Colonic mucosa (tissue), 4 donors: ENCODE data around the gene PIRT. TPM values are rescaled to one million over a fixed set of nuclear protein-coding genes. Genes with fewer than 3 reads are reported as not detected.

Experiments
- DNase-seq: peaks from one replicate; pipeline ENCODE4 v3.0.0-alpha.2; 2020
- H3K27ac ChIP-seq: fragments of 200-600 bp; one replicate; pipeline ENCODE4 v1.8.0; 2021
- H3K27me3 ChIP-seq: fragments of 200-600 bp; one replicate; pipeline ENCODE4 v1.8.0; 2021
- H3K36me3 ChIP-seq: fragments of 200-600 bp; one replicate; pipeline ENCODE4 v1.8.0; 2021
- H3K4me1 ChIP-seq: fragments of 200-600 bp; one replicate; pipeline ENCODE4 v1.8.0; 2021; ENCODE audit warnings: mild to moderate bottlenecking
- H3K4me3 ChIP-seq: fragments of 200-600 bp; one replicate; pipeline ENCODE4 v1.8.0; 2021
- H3K9ac ChIP-seq, 2 donors: one replicate each; pipeline ENCODE4 v1.7.0; 2013; ENCODE audit warnings: control low read depth in 2 of 2, low read depth in 2 of 2, low read length in 2 of 2
- H3K9me3 ChIP-seq: fragments of 200-600 bp; one replicate; pipeline ENCODE4 v1.8.0; 2021
- intact Hi-C: fragments of 100-400 bp; cut with DNase I; formaldehyde crosslinking; loops from one replicate; pipeline ENCODE4 v1.14.1; 2022
- total RNA-seq, 2 donors: library from RNA; stranded (reverse); fragmentation: NEBNext Ultra II Directional in 1 of 2; extraction: Animal tissue kit (Norgen Biotek cat#: 25700) in 1 of 2; gene quantifications; one replicate each; pipeline ENCODE4 v1.2.1, GENCODE V29; 2021
- TF ChIP-seq, protein P1 (sequence below): fragments of 200-600 bp; IDR thresholded peaks from one replicate; pipeline ENCODE4 v1.8.0; 2022; ENCODE audit warnings: antibody characterized with exemption, mild to moderate bottlenecking
- donor health status: healthy.
- donor health status: DM: no; HTN: no; CAD: no.
- donor health status: DM: no; HTN: no; CAD: no.

PIRT gene
- total RNA-seq, 2 donors from 2014 or later: 0.40 to 1.5 TPM

DNA sequence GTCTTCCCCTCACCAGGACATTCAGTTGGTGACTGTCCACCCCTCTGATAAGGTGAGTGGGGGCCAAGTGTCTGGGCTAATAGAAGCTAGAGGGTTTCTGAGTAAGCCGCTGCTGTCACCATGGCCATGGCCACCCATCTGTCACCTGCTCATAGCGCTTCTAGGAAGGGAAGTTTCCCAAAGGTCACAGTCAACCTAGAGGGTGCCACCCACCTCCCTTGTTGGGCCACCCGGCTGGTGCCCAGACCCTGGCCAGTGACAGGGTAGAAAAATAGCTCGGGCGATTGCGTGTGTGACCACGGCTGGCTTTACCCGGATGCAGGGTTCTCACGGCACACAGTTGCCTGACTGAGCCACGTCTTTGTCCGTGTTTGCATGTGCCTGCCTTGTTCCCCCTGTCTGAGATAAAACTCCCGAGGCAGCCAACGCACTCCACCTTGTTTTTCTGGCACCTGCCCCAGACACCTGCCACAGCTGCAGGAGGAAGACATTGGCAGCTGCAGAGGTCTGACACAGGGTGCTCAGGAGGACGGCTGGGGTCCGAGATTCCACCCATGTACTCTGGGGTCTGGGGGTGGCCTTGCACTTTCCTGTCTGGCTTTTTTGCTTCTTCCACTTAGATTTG lies 809 bp downstream of the PIRT start:
- H3K9me3 ChIP-seq: no peaks in the 10 kb centered on the region
- H3K4me1 ChIP-seq: no peaks in the 10 kb centered on the region
- TF ChIP-seq, protein P1, sequence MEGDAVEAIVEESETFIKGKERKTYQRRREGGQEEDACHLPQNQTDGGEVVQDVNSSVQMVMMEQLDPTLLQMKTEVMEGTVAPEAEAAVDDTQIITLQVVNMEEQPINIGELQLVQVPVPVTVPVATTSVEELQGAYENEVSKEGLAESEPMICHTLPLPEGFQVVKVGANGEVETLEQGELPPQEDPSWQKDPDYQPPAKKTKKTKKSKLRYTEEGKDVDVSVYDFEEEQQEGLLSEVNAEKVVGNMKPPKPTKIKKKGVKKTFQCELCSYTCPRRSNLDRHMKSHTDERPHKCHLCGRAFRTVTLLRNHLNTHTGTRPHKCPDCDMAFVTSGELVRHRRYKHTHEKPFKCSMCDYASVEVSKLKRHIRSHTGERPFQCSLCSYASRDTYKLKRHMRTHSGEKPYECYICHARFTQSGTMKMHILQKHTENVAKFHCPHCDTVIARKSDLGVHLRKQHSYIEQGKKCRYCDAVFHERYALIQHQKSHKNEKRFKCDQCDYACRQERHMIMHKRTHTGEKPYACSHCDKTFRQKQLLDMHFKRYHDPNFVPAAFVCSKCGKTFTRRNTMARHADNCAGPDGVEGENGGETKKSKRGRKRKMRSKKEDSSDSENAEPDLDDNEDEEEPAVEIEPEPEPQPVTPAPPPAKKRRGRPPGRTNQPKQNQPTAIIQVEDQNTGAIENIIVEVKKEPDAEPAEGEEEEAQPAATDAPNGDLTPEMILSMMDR: no peak
- no peak overlapping the region for H3K4me3 ChIP-seq
- peak; percentile 79 for DNase-seq
- peak overlapping the region in 1 of 2 donors; percentile 57 for H3K9ac ChIP-seq
- intact Hi-C loops: no loop called here
- no peaks in the 10 kb centered on the region for H3K36me3 ChIP-seq
- H3K27me3 ChIP-seq: no peaks in the 10 kb centered on the region
- no peak overlapping the region for H3K27ac ChIP-seq

DNA sequence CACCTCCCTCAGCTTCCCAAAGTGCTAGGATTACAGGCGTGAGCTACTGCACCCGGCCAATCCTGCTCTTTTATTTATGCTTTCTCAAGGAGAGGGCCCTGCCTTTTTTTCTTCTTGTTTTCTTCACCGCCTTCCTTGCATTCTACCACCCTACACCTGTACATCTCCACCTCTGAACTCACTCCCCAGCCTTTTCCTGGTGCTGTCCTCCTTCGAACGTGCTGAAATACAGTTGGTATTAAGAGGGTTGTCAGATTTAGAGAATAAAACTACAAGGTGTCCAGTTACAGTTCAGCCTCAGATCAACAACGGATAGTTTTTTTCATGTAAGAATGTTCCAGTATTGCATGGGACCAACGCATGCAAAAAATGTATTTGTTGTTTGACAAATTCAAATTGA lies 1.7 kb downstream of the PIRT start:
- no peaks in the 10 kb centered on the region for H3K36me3 ChIP-seq
- H3K27ac ChIP-seq: no peak overlapping the region
- H3K4me1 ChIP-seq: no peaks in the 10 kb centered on the region
- TF ChIP-seq, protein P1: no peak
- no peaks in the 10 kb centered on the region for H3K27me3 ChIP-seq
- no peaks in the 10 kb centered on the region for H3K9me3 ChIP-seq
- H3K4me3 ChIP-seq: no peak overlapping the region
- DNase-seq: no peak
- peak overlapping the region in 1 of 2 donors; percentile 57 for H3K9ac ChIP-seq
- intact Hi-C loops: no loop called here

DNA sequence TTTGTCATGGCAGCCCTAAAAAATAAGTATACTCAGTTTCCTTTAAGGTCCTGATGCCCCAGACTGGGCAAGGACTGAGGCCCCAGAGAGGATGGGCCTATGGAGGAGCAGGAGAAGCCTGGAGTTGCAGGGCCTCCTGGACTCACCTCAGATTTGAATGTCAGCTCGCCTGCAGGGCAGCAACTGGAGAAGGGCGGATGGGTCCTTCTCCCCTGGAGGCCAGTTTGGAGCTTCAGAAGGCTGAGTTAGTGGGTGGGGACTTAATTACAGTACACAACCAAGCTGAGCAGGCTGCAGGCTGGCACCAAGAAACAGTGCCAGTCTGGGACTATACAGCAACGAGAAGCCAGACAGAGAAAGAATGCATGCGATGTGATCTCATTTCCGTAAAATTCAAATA lies 6.2 kb downstream of the PIRT start:
- H3K4me1 ChIP-seq: peaks cover 6% of the 10 kb centered on the region
- no peaks in the 10 kb centered on the region for H3K27me3 ChIP-seq
- H3K36me3 ChIP-seq: no peaks in the 10 kb centered on the region
- no peak overlapping the region for H3K27ac ChIP-seq
- intact Hi-C loops: no loop called here
- TF ChIP-seq, protein P1: no peak
- H3K9ac ChIP-seq: no peak overlapping the region
- no peak overlapping the region for H3K4me3 ChIP-seq
- DNase-seq: no peak
- no peaks in the 10 kb centered on the region for H3K9me3 ChIP-seq

DNA sequence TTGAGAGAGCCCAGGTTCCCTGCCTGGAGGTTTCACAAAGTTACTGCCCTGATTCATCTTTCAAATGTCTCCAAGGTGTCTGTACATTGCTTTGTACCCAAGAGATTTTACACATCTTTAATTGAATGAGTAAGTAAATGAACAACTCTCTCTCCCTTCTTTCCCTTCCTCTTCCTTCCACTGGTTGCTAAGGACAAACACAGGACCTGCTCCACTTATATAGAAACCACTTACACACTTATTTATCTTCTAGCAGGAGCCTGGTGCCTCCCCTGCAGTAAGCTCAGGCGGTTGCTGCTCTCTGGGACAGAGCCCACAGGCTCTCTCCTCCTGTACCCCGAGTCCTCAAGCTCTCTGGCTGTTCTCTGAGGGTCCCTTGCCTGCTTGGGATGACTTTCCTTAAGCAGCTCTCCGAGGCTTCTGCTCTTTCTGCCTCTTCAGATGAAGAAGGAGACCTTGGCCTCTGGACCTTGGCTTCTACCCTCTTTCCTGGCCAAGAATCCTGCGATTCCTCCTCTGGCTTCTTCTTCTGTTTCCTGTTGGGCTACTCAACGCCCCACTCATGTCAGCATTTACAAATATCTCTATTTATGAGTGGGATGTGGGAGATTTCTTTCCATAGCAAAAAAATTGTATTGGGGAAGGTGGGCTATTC lies 9.9 kb downstream of the PIRT start:
- Histone ChIP-seq H3K27ac (peak overlapping the region; percentile 44), H3K4me3 (no peak overlapping the region), H3K4me1 (peaks cover 6% of the 10 kb centered on the region), H3K36me3 (no peaks in the 10 kb centered on the region), H3K9me3 (no peaks in the 10 kb centered on the region), H3K27me3 (no peaks in the 10 kb centered on the region), H3K9ac (no peak overlapping the region)
- intact Hi-C loops: no loop called here
- TF ChIP-seq, protein P1: no peak
- peak; percentile 52 for DNase-seq

DNA sequence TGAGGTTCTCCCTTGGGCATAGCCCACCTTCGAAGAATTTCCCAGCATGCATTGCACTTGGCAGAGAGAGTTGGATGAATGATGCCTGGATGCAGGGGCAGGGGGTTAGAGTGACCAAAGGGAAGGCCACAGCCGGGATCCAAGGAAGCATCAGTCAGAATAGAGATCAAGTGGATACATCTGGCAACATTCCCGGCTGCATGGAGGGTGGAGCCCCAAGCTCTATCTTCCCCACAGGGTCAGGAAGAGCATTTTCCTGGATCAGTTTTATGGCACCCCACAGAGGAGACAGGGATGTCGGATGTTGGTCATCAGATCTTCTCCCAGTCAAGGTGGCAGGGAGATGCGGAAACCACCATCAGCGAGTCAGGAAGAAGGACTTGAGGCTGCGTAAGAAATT lies 13.0 kb downstream of the PIRT start:
- H3K4me1 ChIP-seq: peaks cover 6% of the 10 kb centered on the region
- no peak overlapping the region for H3K27ac ChIP-seq
- H3K27me3 ChIP-seq: no peaks in the 10 kb centered on the region
- intact Hi-C loops: no loop called here
- no peaks in the 10 kb centered on the region for H3K36me3 ChIP-seq
- TF ChIP-seq, protein P1: no peak
- no peaks in the 10 kb centered on the region for H3K9me3 ChIP-seq
- H3K4me3 ChIP-seq: no peak overlapping the region
- peak; percentile 50 for DNase-seq
- no peak overlapping the region for H3K9ac ChIP-seq
